ENCODE measurements around the gene CARMIL1. TPM values are rescaled to one million over a fixed set of nuclear protein-coding genes. Genes with fewer than 3 reads are reported as not detected.

Gene CARMIL1
- total RNA-seq, 1 donor from 2014 or later, result 11.8 TPM

GRCh38 chr6:25556516-25556915 is 277.3 kb downstream of the CARMIL1 start:
- Mint-ChIP-seq H3K4me1 (ENCODE audit: unreplicated experiment) (peaks cover 12% of the 10 kb centered on the region), H3K27me3 (no peaks in the 10 kb centered on the region), H3K4me3 (no peak overlapping the region), H3K36me3 (no peaks in the 10 kb centered on the region), H3K27ac (no peak overlapping the region), H3K9me3 (no peaks in the 10 kb centered on the region)
- peak; percentile 95 for TF ChIP-seq CTCF (conservative IDR thresholded peaks at IDR 0.05)
- DNase-seq (ENCODE audit: extremely low spot score, unreplicated experiment), result peak; percentile 74

GRCh38 chr6:25558155-25558817 is 279.1 kb downstream of the CARMIL1 start:
- no peak for TF ChIP-seq CTCF (conservative IDR thresholded peaks at IDR 0.05)
- Mint-ChIP-seq H3K27me3 (no peaks in the 10 kb centered on the region), H3K4me3 (no peak overlapping the region), H3K27ac (no peak overlapping the region), H3K4me1 (ENCODE audit: unreplicated experiment) (peaks cover 9% of the 10 kb centered on the region), H3K36me3 (no peaks in the 10 kb centered on the region), H3K9me3 (no peaks in the 10 kb centered on the region)
- DNase-seq (ENCODE audit: extremely low spot score, unreplicated experiment), result no peak

DNA sequence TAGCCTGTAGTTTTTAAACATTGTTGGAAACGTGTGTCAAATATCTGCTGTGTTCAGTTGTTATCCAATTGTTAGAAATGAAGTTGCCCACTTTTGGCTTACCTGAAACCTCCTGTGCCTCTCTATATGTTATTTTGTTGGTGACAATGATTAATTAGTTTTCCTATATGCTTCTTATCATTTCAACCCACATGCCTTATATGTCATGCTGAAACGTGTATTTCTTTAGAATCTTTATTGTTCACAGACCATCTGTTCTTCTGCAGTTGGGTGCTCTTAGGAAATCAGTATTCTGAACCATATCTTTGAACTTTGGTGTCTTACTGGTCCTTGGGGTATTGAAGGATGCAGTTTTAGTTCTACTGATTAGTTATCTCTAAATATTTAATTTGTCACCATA is 281.7 kb downstream of the CARMIL1 start:
- Mint-ChIP-seq H3K4me1 (ENCODE audit: unreplicated experiment) (peaks cover 4% of the 10 kb centered on the region), H3K36me3 (no peaks in the 10 kb centered on the region), H3K27ac (no peak overlapping the region), H3K4me3 (no peak overlapping the region), H3K27me3 (no peaks in the 10 kb centered on the region), H3K9me3 (no peaks in the 10 kb centered on the region)
- no peak for DNase-seq (ENCODE audit: extremely low spot score, unreplicated experiment)
- no peak for TF ChIP-seq CTCF (conservative IDR thresholded peaks at IDR 0.05)

DNA sequence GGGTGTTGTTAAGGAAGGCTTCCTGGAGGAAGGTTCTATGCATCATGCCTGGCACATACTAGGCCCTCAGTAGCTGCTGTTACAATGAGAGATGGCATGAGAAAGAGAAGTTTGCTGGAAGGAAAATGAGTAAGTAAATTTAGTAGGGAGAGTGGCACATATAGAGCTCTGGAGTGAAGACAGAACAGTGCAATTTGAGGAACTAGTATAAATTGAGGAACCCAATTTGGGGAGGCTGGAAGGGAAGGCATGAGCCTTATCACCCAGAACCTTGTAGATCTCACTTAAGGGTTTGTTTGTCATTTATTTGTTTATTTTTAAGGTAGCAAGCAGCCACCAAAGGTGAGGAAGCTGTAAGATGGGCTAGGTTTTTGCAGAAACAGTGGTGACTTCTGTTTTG is 285.8 kb downstream of the CARMIL1 start:
- H3K27ac Mint-ChIP-seq, result no peak overlapping the region
- no peaks in the 10 kb centered on the region for H3K27me3 Mint-ChIP-seq
- no peak for TF ChIP-seq CTCF (conservative IDR thresholded peaks at IDR 0.05)
- no peak for DNase-seq (ENCODE audit: extremely low spot score, unreplicated experiment)
- no peaks in the 10 kb centered on the region for H3K36me3 Mint-ChIP-seq
- H3K9me3 Mint-ChIP-seq, result no peaks in the 10 kb centered on the region
- H3K4me1 Mint-ChIP-seq (ENCODE audit: unreplicated experiment), result no peaks in the 10 kb centered on the region
- H3K4me3 Mint-ChIP-seq, result no peak overlapping the region

DNA sequence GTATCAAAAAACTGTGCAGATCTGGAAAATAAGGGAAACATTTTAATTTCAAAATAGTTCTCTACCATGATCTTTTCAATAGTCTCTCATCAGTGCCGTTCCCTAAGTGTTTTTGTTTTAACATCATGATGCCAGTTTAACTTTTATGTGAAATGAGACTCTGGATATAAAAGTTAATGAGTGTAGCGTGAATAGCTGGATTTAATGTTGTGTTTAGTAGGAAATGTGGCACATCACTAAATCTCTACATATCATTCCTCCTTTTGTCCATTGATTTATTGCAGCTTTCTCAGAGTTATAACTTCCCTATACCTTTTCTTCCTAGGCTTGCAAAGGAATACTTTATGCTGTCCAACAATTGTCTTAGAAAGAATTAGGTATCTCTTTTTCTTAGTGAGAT is 291.4 kb downstream of the CARMIL1 start:
- no peak for TF ChIP-seq CTCF (conservative IDR thresholded peaks at IDR 0.05)
- H3K27me3 Mint-ChIP-seq, result no peaks in the 10 kb centered on the region
- DNase-seq (ENCODE audit: extremely low spot score, unreplicated experiment), result no peak
- no peak overlapping the region for H3K4me3 Mint-ChIP-seq
- no peak overlapping the region for H3K27ac Mint-ChIP-seq
- H3K9me3 Mint-ChIP-seq, result no peaks in the 10 kb centered on the region
- H3K4me1 Mint-ChIP-seq (ENCODE audit: unreplicated experiment), result peaks cover 4% of the 10 kb centered on the region
- H3K36me3 Mint-ChIP-seq, result no peaks in the 10 kb centered on the region

- H3K27ac Mint-ChIP-seq, result no peak overlapping the region
- DNase-seq (ENCODE audit: extremely low spot score, unreplicated experiment), result no peak
- no peaks in the 10 kb centered on the region for H3K27me3 Mint-ChIP-seq
- H3K4me1 Mint-ChIP-seq (ENCODE audit: unreplicated experiment), result peaks cover 8% of the 10 kb centered on the region
- H3K36me3 Mint-ChIP-seq, result peaks cover 2% of the 10 kb centered on the region
- no peaks in the 10 kb centered on the region for H3K9me3 Mint-ChIP-seq
- TF ChIP-seq CTCF (conservative IDR thresholded peaks at IDR 0.05), result no peak
- no peak overlapping the region for H3K4me3 Mint-ChIP-seq
Measured at GRCh38 chr6:25576919-25577318, 297.7 kb downstream of the CARMIL1 start.

Data from type B pancreatic cell (in vitro differentiated cells).